BE2C (cell line): ENCODE measurements around the gene CPNE1.

Experiments
- DNase-seq: peaks from one replicate; pipeline ENCODE4 v3.0.0-alpha.2; 2020
- H3K27me3 ChIP-seq: fragments of 250-450 bp; sonication (Bioruptor Pico); 2 replicates; pipeline ENCODE4 v1.5.1; 2020; ENCODE audit warnings: mild to moderate bottlenecking
- H3K36me3 ChIP-seq: fragments of 250-450 bp; sonication (Bioruptor Pico); 2 replicates; pipeline ENCODE4 v1.5.1; 2020; ENCODE audit warnings: mild to moderate bottlenecking
- H3K4me1 ChIP-seq: fragments of 250-450 bp; sonication (Bioruptor Pico); 2 replicates; pipeline ENCODE4 v1.5.1; 2020
- H3K4me3 ChIP-seq: 2 replicates; pipeline ENCODE4 v1.5.1; 2011; ENCODE audit warnings: low read depth, low read length
- H3K9me3 ChIP-seq: fragments of 250-450 bp; sonication (Bioruptor Pico); 2 replicates; pipeline ENCODE4 v1.5.1; 2020
- TF ChIP-seq, protein P1 (sequence below): IDR thresholded peaks from 2 replicates; pipeline ENCODE4 v1.5.1; 2012; ENCODE audit warnings: mild to moderate bottlenecking, low read depth, low read length

CPNE1 gene

DNA sequence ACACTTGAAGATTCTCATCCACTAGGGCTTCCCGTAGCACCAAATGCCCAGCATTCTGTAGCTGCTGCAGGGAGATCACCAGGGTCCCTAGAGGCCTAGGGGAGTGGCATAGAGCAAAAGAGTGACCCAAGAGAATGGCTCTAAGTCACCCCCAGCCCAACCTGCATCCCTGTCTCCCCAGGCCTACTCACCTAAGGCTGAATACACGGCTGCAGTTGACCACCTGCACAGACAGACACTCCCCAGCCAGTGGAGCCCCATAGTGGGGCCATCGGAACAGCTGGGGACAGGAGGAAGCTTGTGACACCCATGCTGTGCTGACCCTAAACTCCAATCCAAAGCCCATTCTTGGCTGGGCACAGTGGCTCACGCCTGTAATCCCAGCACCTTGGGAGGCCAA, 58.6 kb downstream of the CPNE1 start:
- H3K36me3 ChIP-seq = no peaks in the 10 kb centered on the region
- H3K9me3 ChIP-seq = no peaks in the 10 kb centered on the region
- no peak overlapping the region for H3K4me3 ChIP-seq
- peaks cover 9% of the 10 kb centered on the region for H3K27me3 ChIP-seq
- no peak for DNase-seq
- TF ChIP-seq, protein P1, sequence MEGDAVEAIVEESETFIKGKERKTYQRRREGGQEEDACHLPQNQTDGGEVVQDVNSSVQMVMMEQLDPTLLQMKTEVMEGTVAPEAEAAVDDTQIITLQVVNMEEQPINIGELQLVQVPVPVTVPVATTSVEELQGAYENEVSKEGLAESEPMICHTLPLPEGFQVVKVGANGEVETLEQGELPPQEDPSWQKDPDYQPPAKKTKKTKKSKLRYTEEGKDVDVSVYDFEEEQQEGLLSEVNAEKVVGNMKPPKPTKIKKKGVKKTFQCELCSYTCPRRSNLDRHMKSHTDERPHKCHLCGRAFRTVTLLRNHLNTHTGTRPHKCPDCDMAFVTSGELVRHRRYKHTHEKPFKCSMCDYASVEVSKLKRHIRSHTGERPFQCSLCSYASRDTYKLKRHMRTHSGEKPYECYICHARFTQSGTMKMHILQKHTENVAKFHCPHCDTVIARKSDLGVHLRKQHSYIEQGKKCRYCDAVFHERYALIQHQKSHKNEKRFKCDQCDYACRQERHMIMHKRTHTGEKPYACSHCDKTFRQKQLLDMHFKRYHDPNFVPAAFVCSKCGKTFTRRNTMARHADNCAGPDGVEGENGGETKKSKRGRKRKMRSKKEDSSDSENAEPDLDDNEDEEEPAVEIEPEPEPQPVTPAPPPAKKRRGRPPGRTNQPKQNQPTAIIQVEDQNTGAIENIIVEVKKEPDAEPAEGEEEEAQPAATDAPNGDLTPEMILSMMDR = no peak
- no peaks in the 10 kb centered on the region for H3K4me1 ChIP-seq

DNA sequence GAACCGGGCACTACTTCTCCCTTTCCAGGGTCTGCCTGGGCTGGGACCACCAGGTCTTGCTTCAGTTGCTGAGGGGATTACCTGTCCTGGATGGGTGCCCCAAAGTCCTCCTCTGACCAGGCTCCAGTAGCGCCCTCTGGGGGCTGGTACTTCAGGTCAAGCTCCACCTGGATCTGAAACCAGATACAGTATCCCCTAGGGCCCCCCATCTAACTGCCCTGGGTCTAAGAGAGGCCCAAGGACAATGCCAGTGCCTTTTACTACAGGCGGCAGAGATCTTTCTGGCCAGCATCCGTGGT, 60.3 kb downstream of the CPNE1 start:
- Histone ChIP-seq H3K27me3 (peaks cover 9% of the 10 kb centered on the region), H3K36me3 (no peaks in the 10 kb centered on the region), H3K4me1 (no peaks in the 10 kb centered on the region), H3K4me3 (no peak overlapping the region), H3K9me3 (no peaks in the 10 kb centered on the region)
- DNase-seq = peak; percentile 40
- TF ChIP-seq, protein P1 = peak; percentile 47

DNA sequence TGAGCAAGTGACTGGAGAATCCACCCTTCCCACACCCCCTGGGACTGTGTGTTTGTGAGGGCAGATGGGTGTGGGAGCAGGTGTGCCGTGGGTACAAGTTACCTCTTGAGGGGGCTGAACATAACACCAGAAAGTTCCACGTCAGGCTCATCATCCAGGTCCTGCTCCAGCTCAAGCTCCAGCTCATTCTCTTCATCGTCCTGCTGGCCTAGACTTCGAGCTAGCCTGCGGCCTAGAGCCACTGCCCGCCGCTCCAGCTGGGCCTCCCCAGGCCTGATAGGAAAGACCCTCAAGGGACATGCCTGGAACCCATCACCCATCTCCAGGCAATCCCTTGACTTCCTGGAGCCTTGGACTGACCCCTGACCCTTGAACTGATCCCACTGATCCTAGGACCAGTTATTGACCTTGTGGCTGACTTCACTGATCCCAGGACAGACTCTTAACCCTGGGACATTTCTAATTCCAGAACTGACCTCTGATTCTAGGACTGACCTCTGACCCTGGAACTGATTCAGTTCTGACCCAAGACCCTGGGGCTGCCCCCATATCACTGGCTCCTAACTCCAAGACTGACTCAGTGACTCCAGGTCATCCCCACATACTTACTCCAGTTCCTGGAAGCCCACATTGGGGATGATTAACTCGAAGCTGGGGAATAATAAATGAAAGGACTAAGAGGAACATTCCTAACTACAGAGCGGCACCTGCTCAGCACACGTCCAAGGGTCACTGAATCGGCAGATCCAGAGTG, 60.8 kb downstream of the CPNE1 start:
- TF ChIP-seq, protein P1 = no peak
- H3K4me1 ChIP-seq = no peaks in the 10 kb centered on the region
- H3K36me3 ChIP-seq = no peaks in the 10 kb centered on the region
- H3K9me3 ChIP-seq = no peaks in the 10 kb centered on the region
- no peak for DNase-seq
- H3K4me3 ChIP-seq = no peak overlapping the region
- H3K27me3 ChIP-seq = peaks cover 9% of the 10 kb centered on the region

DNA sequence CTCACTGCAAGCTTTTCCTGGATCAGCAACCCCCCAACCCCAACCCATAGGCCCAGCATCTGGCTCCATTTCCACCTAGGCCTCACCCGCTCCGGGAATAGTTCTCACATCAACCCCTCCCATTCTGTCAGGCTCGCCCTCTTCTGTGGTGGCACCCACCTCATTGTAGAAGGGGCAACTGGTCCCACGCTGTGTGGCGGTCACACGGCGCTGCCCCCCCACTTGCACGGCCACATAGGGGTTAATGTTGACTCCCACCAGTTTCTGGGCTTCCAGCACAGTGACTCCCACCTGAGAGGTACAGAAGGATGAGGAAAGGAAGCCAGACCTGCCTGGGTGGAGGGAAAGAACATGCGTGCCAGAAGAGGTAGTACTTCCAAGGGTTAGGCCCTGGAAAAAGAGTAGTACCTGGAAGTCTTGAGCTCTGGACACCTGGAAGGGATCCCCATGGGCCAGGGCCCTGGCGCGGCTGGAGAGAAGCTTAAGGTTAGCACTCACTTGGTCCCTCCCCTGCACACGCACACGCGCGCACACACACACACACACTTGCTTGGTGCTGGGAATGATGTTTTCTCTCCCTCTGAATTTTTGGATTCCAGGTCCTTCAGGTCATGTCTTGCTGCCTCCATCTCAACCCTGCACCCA, 61.7 kb downstream of the CPNE1 start:
- H3K4me1 ChIP-seq = no peaks in the 10 kb centered on the region
- no peak overlapping the region for H3K4me3 ChIP-seq
- TF ChIP-seq, protein P1 = no peak
- no peaks in the 10 kb centered on the region for H3K9me3 ChIP-seq
- DNase-seq = no peak
- H3K27me3 ChIP-seq = peaks cover 9% of the 10 kb centered on the region
- no peaks in the 10 kb centered on the region for H3K36me3 ChIP-seq

DNA sequence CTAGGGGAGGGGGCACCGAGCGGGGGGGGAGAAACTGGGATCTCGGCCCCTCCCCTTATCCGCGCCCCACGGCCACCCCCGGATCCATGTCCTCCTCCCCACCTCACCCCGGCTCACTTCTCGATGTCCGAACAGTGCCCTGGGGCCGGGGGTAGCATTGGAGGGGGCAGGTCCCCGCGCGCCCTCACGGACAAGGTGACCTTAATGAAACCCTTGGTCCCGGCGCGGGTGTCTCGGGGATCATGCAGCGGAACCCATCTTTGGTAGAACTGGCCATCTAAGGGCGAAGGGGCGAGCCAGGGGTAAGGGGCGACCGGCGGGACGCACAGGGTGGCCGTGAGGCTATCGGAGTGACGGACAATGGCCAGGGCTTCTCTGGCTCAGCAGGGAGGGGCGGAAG, 62.7 kb downstream of the CPNE1 start:
- H3K4me3 ChIP-seq = peak overlapping the region; percentile 35; the same call in 1 of the 2 replicates
- DNase-seq = no peak
- TF ChIP-seq, protein P1 = no peak

More for the DNA sequence above, 62.7 kb downstream of the CPNE1 start:
- H3K9me3 ChIP-seq = no peaks in the 10 kb centered on the region
- no peaks in the 10 kb centered on the region for H3K4me1 ChIP-seq
- no peaks in the 10 kb centered on the region for H3K36me3 ChIP-seq
- H3K27me3 ChIP-seq = peaks cover 9% of the 10 kb centered on the region
